ENCODE data around the gene PAX7.

- TF ChIP-seq EZH2 (IDR thresholded peaks at IDR 0.05; ENCODE audit: insufficient read depth, low read length) (peak; percentile 78), CTCF (IDR thresholded peaks at IDR 0.05; ENCODE audit: insufficient read depth, low read depth, low read length) (no peak)
These were observed 5.4 kb downstream of the PAX7 start for GRCh38 chr1:18635891-18636595.

Data from astrocyte (in vitro differentiated cells and primary cell).